ENCODE measurements around the gene SLIT3.

SLIT3 gene

DNA sequence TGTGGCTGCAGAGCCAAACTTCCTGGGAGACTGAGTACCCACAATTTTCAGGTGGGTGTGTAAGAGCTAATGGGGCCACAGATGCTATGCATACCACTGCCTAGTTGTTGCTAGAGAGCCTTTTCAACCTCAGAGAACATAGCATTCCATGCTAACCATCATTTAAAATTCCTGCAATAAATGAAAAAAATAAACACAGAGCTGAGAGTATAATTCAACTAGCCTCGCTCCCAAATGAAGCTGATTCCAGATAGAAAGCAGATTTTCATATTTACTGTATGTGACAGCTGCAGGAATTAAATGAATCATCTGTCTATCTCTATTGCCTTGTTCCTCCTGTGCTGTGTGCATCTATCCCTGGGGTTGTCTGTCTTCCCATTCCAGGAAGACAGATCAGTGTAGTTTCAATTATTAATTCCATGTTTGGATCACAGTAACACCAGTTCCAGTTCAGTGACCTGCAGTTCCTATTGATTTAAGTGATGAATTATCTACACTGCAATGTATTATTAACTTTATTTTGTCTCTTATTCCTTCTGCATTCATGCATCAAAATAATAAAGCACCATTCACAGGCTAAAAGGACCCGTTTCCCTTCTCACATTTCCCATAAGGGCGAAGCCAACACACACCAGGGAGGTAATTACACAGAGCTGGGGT lies 324.5 kb downstream of the SLIT3 start:
- no peaks in the 10 kb centered on the region for H3K4me1 ChIP-seq (ENCODE audit: low read depth, poor library complexity, severe bottlenecking)
- H3K4me2 ChIP-seq = no peak overlapping the region
- H3K36me3 ChIP-seq (ENCODE audit: insufficient read depth) = no peaks in the 10 kb centered on the region
- H3K4me3 ChIP-seq (IDR thresholded peaks at IDR 0.05; ENCODE audit: insufficient read depth, low read depth, low read length) = no peak overlapping the region
- H3K79me2 ChIP-seq (ENCODE audit: insufficient read depth, low read depth) = no peaks in the 10 kb centered on the region
- no peaks in the 10 kb centered on the region for H4K20me1 ChIP-seq (ENCODE audit: insufficient read depth)
- no peak for TF ChIP-seq CTCF (conservative IDR thresholded peaks at IDR 0.05; ENCODE audit: low read depth, low read length)
- H2AFZ ChIP-seq (ENCODE audit: low read depth) = no peak overlapping the region
- H3K27ac ChIP-seq = no peak overlapping the region
- no peak overlapping the region for H3K9ac ChIP-seq
- no peaks in the 10 kb centered on the region for H3K27me3 ChIP-seq (ENCODE audit: insufficient read depth, low read depth)

DNA sequence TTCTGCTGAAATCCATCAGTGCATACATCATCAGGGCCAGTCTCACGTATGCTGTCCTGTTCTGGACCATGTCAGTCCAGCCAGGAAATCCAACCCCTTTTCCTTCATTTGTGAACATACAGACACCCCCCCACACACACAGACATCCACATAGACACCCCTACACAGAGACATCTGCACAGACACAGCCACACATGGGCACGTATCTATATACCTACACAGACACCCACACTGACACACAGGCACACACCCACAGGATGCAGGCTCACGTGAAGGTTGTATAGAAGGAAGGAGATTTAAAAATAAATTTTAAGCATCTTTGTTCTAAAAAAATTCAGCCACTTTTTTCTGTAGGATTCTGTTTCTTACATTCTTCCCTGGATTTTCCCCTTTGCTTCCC lies 325.6 kb downstream of the SLIT3 start:
- Histone ChIP-seq H3K79me2 (ENCODE audit: insufficient read depth, low read depth) (no peaks in the 10 kb centered on the region), H2AFZ (ENCODE audit: low read depth) (no peak overlapping the region), H4K20me1 (ENCODE audit: insufficient read depth) (no peaks in the 10 kb centered on the region), H3K27me3 (ENCODE audit: insufficient read depth, low read depth) (no peaks in the 10 kb centered on the region), H3K4me3 (IDR thresholded peaks at IDR 0.05; ENCODE audit: insufficient read depth, low read depth, low read length) (no peak overlapping the region), H3K4me2 (no peak overlapping the region), H3K36me3 (ENCODE audit: insufficient read depth) (no peaks in the 10 kb centered on the region), H3K27ac (no peak overlapping the region), H3K4me1 (ENCODE audit: low read depth, poor library complexity, severe bottlenecking) (no peaks in the 10 kb centered on the region), H3K9ac (no peak overlapping the region)
- no peak for TF ChIP-seq CTCF (conservative IDR thresholded peaks at IDR 0.05; ENCODE audit: low read depth, low read length)

GRCh38 chr5:168974082-168974481 lies 326.9 kb downstream of the SLIT3 start:
- Histone ChIP-seq H3K27me3 (ENCODE audit: insufficient read depth, low read depth) (no peaks in the 10 kb centered on the region), H4K20me1 (ENCODE audit: insufficient read depth) (no peaks in the 10 kb centered on the region), H3K79me2 (ENCODE audit: insufficient read depth, low read depth) (no peaks in the 10 kb centered on the region), H3K4me1 (ENCODE audit: low read depth, poor library complexity, severe bottlenecking) (no peaks in the 10 kb centered on the region), H3K36me3 (ENCODE audit: insufficient read depth) (no peaks in the 10 kb centered on the region), H3K27ac (no peak overlapping the region), H3K4me2 (no peak overlapping the region), H3K4me3 (IDR thresholded peaks at IDR 0.05; ENCODE audit: insufficient read depth, low read depth, low read length) (no peak overlapping the region), H3K9ac (no peak overlapping the region), H2AFZ (ENCODE audit: low read depth) (no peak overlapping the region)
- TF ChIP-seq CTCF (conservative IDR thresholded peaks at IDR 0.05; ENCODE audit: low read depth, low read length) = no peak

- H3K36me3 ChIP-seq (ENCODE audit: insufficient read depth) = no peaks in the 10 kb centered on the region
- no peaks in the 10 kb centered on the region for H3K4me1 ChIP-seq (ENCODE audit: low read depth, poor library complexity, severe bottlenecking)
- H3K4me2 ChIP-seq = no peak overlapping the region
- H4K20me1 ChIP-seq (ENCODE audit: insufficient read depth) = no peaks in the 10 kb centered on the region
- no peak overlapping the region for H3K9ac ChIP-seq
- TF ChIP-seq CTCF (conservative IDR thresholded peaks at IDR 0.05; ENCODE audit: low read depth, low read length) = no peak
- no peak overlapping the region for H2AFZ ChIP-seq (ENCODE audit: low read depth)
- no peaks in the 10 kb centered on the region for H3K79me2 ChIP-seq (ENCODE audit: insufficient read depth, low read depth)
- no peak overlapping the region for H3K4me3 ChIP-seq (IDR thresholded peaks at IDR 0.05; ENCODE audit: insufficient read depth, low read depth, low read length)
- H3K27me3 ChIP-seq (ENCODE audit: insufficient read depth, low read depth) = no peaks in the 10 kb centered on the region
- no peak overlapping the region for H3K27ac ChIP-seq
Observed at GRCh38 chr5:168972731-168973130, 328.2 kb downstream of the SLIT3 start.
